Endothelial cell of umbilical vein (primary cell): ENCODE measurements around the gene RPS16. TPM values are rescaled to one million over a fixed set of nuclear protein-coding genes. Genes with fewer than 3 reads are reported as not detected.
A peak's percentile ranks its signal among the peaks of the same experiment; 100 is the strongest.

Experiments
- BruUV-seq: library from RNA; stranded (reverse); fragments of 400-500 nt; replicated peaks from 2 replicates; lab custom pipeline; 2021; lab: Mats Ljungman, UMichigan
- CTCF ChIA-PET: fragments of 300-600, 350-600 bp; sonication (Branson Sonifier 250); formaldehyde crosslinking; loops from one replicate; lab custom pipeline; 2021; ENCODE audit warnings: antibody characterized with exemption, inconsistent platforms; lab: Charles Lee
- POLR2A ChIA-PET: fragments of 300-600, 350-600 bp; sonication (Branson Sonifier 250); formaldehyde crosslinking; loops from one replicate; lab custom pipeline; 2021; ENCODE audit warnings: antibody characterized with exemption, inconsistent platforms; lab: Charles Lee
- DNase-seq: peaks from one replicate; pipeline ENCODE4 v3.0.0-alpha.2; 2011; ENCODE audit warnings: low read depth, low spot score
- FAIRE-seq: peaks from 2 replicates; lab custom pipeline; 2011; peaks lifted over from hg19 to GRCh38; lab: Jason Lieb, UNC
- H2AFZ ChIP-seq: 2 replicates; pipeline ENCODE4 v1.6.0; 2012; ENCODE audit warnings: low read depth, low read length, control low read depth, inconsistent platforms
- H3K27ac ChIP-seq: 2 replicates; pipeline ENCODE4 v1.5.1; 2011; ENCODE audit warnings: low read depth, mild to moderate bottlenecking, control low read depth, low read length, moderate library complexity; ENCODE audit not compliant: insufficient read depth
- H3K27me3 ChIP-seq, 2 experiments: 2 replicates each; pipeline versions ENCODE4 v1.6.0 to v1.6.1; 2011; ENCODE audit warnings: low read length in 2 of 2, mixed read lengths in 1 of 2; ENCODE audit not compliant: control insufficient read depth in 2 of 2, insufficient read depth in 2 of 2
- H3K36me3 ChIP-seq, 2 experiments: 2 replicates in 1 of 2; 3 replicates in 1 of 2; pipeline ENCODE4 v1.5.1; 2011; ENCODE audit warnings: low read length in 2 of 2, mild to moderate bottlenecking in 1 of 2, moderate library complexity in 1 of 2; ENCODE audit not compliant: control insufficient read depth in 2 of 2, insufficient read depth in 2 of 2; ENCODE audit errors: extremely low read depth in 1 of 2
- H3K4me1 ChIP-seq: 3 replicates; pipeline ENCODE4 v1.5.1; 2011; ENCODE audit warnings: mild to moderate bottlenecking, low read length; ENCODE audit not compliant: control insufficient read depth, insufficient read depth; ENCODE audit errors: extremely low read depth
- H3K4me2 ChIP-seq: 2 replicates; pipeline ENCODE4 v1.6.1; 2011; ENCODE audit warnings: low read length, control low read depth, mixed read lengths; ENCODE audit not compliant: insufficient read depth
- H3K4me3 ChIP-seq, 3 experiments: fragments of 200-600 bp in 1 of 3; sonication (generic), shearing (Covaris generic) in 1 of 3; replicated peaks in 1 of 3; 2 replicates each; pipeline ENCODE4 v1.5.1; 2011 to 2016; ENCODE audit warnings: control low read depth in 3 of 3, low read length in 3 of 3, mild to moderate bottlenecking in 2 of 3, inconsistent platforms in 1 of 3, low read depth in 1 of 3, moderate library complexity in 1 of 3; ENCODE audit not compliant: insufficient read depth in 1 of 3
- H3K79me2 ChIP-seq: 2 replicates; pipeline ENCODE4 v1.6.0; 2012; ENCODE audit warnings: low read length, inconsistent platforms; ENCODE audit not compliant: control insufficient read depth, insufficient read depth
- H3K9ac ChIP-seq: replicated peaks from 2 replicates; pipeline ENCODE3; 2011; ENCODE audit warnings: low read length, control low read depth; ENCODE audit not compliant: insufficient read depth; ENCODE audit errors: extremely low read depth
- H3K9me1 ChIP-seq: replicated peaks from 3 replicates; pipeline ENCODE4 v1.6.0; 2011; ENCODE audit warnings: mild to moderate bottlenecking, low read length; ENCODE audit not compliant: control insufficient read depth, insufficient read depth; ENCODE audit errors: extremely low read depth
- H3K9me3 ChIP-seq: replicated peaks from 2 replicates; pipeline ENCODE4 v1.5.1; 2012; ENCODE audit warnings: low read length, inconsistent platforms; ENCODE audit not compliant: control insufficient read depth, insufficient read depth
- H4K20me1 ChIP-seq: replicated peaks from 2 replicates; pipeline ENCODE3; 2011; ENCODE audit warnings: mild to moderate bottlenecking, low read length; ENCODE audit not compliant: control insufficient read depth, insufficient read depth; ENCODE audit errors: extremely low read depth
- CTCF ChIP-seq, 2 donors: IDR thresholded peaks; 1 replicate in 1 of 2; 2 replicates in 1 of 2; pipeline ENCODE4 v1.5.1; 2011; ENCODE audit warnings: low read length in 2 of 2, mild to moderate bottlenecking in 2 of 2, moderate library complexity in 2 of 2, control low read depth in 1 of 2, inconsistent platforms in 1 of 2, low read depth in 1 of 2; ENCODE audit not compliant: insufficient read depth in 1 of 2; ENCODE audit errors: extremely low read depth in 1 of 2
- JUN ChIP-seq: IDR thresholded peaks from 2 replicates; pipeline ENCODE4 v1.6.1; 2011; ENCODE audit warnings: borderline replicate concordance, low read depth; ENCODE audit not compliant: insufficient read length, insufficient read depth
- MAX ChIP-seq: IDR thresholded peaks from 2 replicates; pipeline ENCODE4 v1.6.1; 2011; ENCODE audit not compliant: insufficient read depth, insufficient read length
- MYC ChIP-seq: IDR thresholded peaks from one replicate; pipeline ENCODE4 v1.6.1; 2011; ENCODE audit warnings: mild to moderate bottlenecking, low read depth, low read length
- dilution Hi-C: fragments of 300-500 bp; cut with MboI; formaldehyde crosslinking; loops from one replicate; pipeline ENCODE4 v1.15.0; 2019; ENCODE audit warnings: low sequenced_read_pairs; ENCODE audit not compliant: extremely low pct_ligation_motif_present
- intact Hi-C: fragments of 100-400 bp; cut with micrococcal nuclease; formaldehyde crosslinking; loops from one replicate; pipeline ENCODE4 v1.10.0; 2022
- polyA plus RNA-seq, 4 experiments: library from polyadenylated mRNA; depleted of rRNA in 3 of 4; stranded (reverse) in 3 of 4; unstranded in 1 of 4; fragments of >200 nt; gene quantifications; 2 replicates each; pipeline versions ENCODE4 v1.2.1 to v1.2.3, GENCODE V29; 2011 to 2012; ENCODE audit warnings: missing spikeins in 1 of 4
- total RNA-seq: library from RNA; stranded (reverse); gene quantifications from 2 replicates; pipeline ENCODE4 v1.2.3, GENCODE V29; 2021

Gene RPS16
- total and polyA plus RNA-seq, 2 donors (not counting 3 experiments of a cell fraction or from before 2014, with no cell fraction given), result 1,768 to 5,244 TPM

- intact Hi-C loops (no loop called here), dilution Hi-C loops (no loop called here)
- Histone ChIP-seq H3K79me2 (peaks cover 13% of the 10 kb centered on the region), H3K27ac (peak overlapping the region; percentile 86), H3K27me3 (no peaks in the 10 kb centered on the region), H3K9me1 (no peaks in the 10 kb centered on the region), H4K20me1 (no peaks in the 10 kb centered on the region), H3K4me1 (peaks cover 27% of the 10 kb centered on the region), H3K9ac (peak overlapping the region; percentile 97), H3K9me3 (no peaks in the 10 kb centered on the region), H2AFZ (peak overlapping the region; percentile 40), H3K36me3 (peaks cover 0 to 18% of the 10 kb centered on the region in 2 experiments), H3K4me3 (peak overlapping the region; percentile 74 to 94 (median 83)), H3K4me2 (peak overlapping the region; percentile 69)
- DNase-seq (peak; percentile 53), FAIRE-seq (peak; percentile 47)
- POLR2A ChIA-PET, result interaction anchor here (1.6 to 2.2 kb wide), 2 partner anchors 14 to 21 kb away, joined by 10 to 18 read pairs; partner anchors contain the start of gene RPS16
- TSS peak; percentile 5 for BruUV-seq
- CTCF ChIA-PET, result interaction anchor here (1.0 to 1.9 kb wide), 9 partner anchors 9 to 325 kb away, joined by 3 to 29 read pairs (median 4); partner anchors contain the start of genes RPS16 and SUPT5H
- TF ChIP-seq MAX (no peak), JUN (no peak), CTCF (IDR thresholded peaks at IDR 0.05; ENCODE audit: extremely low read depth in 1 of 2, insufficient read depth in 1 of 2, low read depth in 1 of 2, low read length in 2 of 2) (peak in 1 of 2 donors; percentile 27), MYC (no peak)
Observed at GRCh38 chr19:39413911-39414608, 21.7 kb downstream of the RPS16 start.
